SK-N-SH (cell line): ENCODE data around the gene PEX13. TPM values are rescaled to one million over a fixed set of nuclear protein-coding genes. Genes with fewer than 3 reads are reported as not detected.

Experiments
- CTCF ChIA-PET: fragments of 300-600, 350-600 bp; formaldehyde crosslinking; extraction: SDS; loops from one replicate; lab custom pipeline; 2021; lab: Yijun Ruan, JAX
- POLR2A ChIA-PET: fragments of 350-600 bp; sonication (Branson Sonifier 250); formaldehyde crosslinking; extraction: SDS; loops from one replicate; lab custom pipeline; 2020; ENCODE audit warnings: antibody characterized with exemption, inconsistent platforms; lab: Yijun Ruan, JAX
- DNase-seq: peaks from one replicate; pipeline ENCODE4 v3.0.0; 2012
- H2AFZ ChIP-seq: fragments of 200-600 bp; sonication (generic); 2 replicates; pipeline ENCODE4 v1.8.1; 2016; ENCODE audit warnings: antibody characterized with exemption, mild to moderate bottlenecking, low read depth
- H3F3A ChIP-seq: fragments of 200-600 bp; sonication (generic); replicated peaks from 2 replicates; pipeline ENCODE3; 2016; ENCODE audit warnings: antibody characterized with exemption, mild to moderate bottlenecking; ENCODE audit not compliant: insufficient read depth
- H3K27ac ChIP-seq, 2 experiments: fragments of 200-500 bp in 1 of 2; fragments of 200-600 bp in 1 of 2; sonication (Bioruptor generic) in 1 of 2; sonication (generic), shearing (Covaris generic) in 1 of 2; 2 replicates each; pipeline versions ENCODE4 v1.5.1 to v1.6.1; 2014 to 2016; ENCODE audit warnings: low read depth in 2 of 2, inconsistent platforms in 1 of 2, low read length in 1 of 2, mild to moderate bottlenecking in 1 of 2, mixed read lengths in 1 of 2
- H3K27me3 ChIP-seq: fragments of 200-600 bp; sonication (generic), shearing (Covaris generic); 2 replicates; pipeline ENCODE4 v1.6.1; 2016; ENCODE audit warnings: mixed run types; ENCODE audit not compliant: insufficient read depth
- H3K36me3 ChIP-seq, 2 experiments: fragments of 200-500 bp in 1 of 2; fragments of 200-600 bp in 1 of 2; sonication (Bioruptor generic) in 1 of 2; sonication (generic) in 1 of 2; replicated peaks in 1 of 2; 2 replicates each; pipeline versions ENCODE3 to v1.5.1; 2014 to 2016; ENCODE audit warnings: low read length in 1 of 2, mild to moderate bottlenecking in 1 of 2; ENCODE audit not compliant: insufficient read depth in 2 of 2, control insufficient read depth in 1 of 2
- H3K4me1 ChIP-seq, 2 experiments: fragments of 200-500 bp in 1 of 2; fragments of 200-600 bp in 1 of 2; sonication (Bioruptor generic) in 1 of 2; sonication (generic), shearing (Covaris generic) in 1 of 2; 2 replicates each; pipeline versions ENCODE4 v1.5.1 to v1.6.1; 2014 to 2016; ENCODE audit warnings: low read depth in 1 of 2, low read length in 1 of 2, mixed run types in 1 of 2; ENCODE audit not compliant: insufficient read depth in 2 of 2, control insufficient read depth in 1 of 2
- H3K4me2 ChIP-seq: fragments of 200-600 bp; sonication (generic), shearing (Covaris generic); 2 replicates; pipeline ENCODE4 v1.6.1; 2017; ENCODE audit warnings: mixed run types
- H3K4me3 ChIP-seq, 2 experiments: fragments of 200-500 bp in 1 of 2; fragments of 200-600 bp in 1 of 2; sonication (Bioruptor generic) in 1 of 2; sonication (generic), shearing (Covaris generic) in 1 of 2; 2 replicates each; pipeline versions ENCODE4 v1.5.1 to v1.8.1; 2014 to 2016; ENCODE audit warnings: low read depth in 2 of 2, inconsistent platforms in 1 of 2, low read length in 1 of 2, mild to moderate bottlenecking in 1 of 2, mixed read lengths in 1 of 2, moderate library complexity in 1 of 2
- H3K79me2 ChIP-seq: fragments of 200-600 bp; sonication (generic); 2 replicates; pipeline ENCODE4 v1.8.1; 2017; ENCODE audit warnings: mild to moderate bottlenecking; ENCODE audit not compliant: insufficient read depth
- H3K9ac ChIP-seq: fragments of 200-600 bp; sonication (generic); 2 replicates; pipeline ENCODE4 v1.6.1; 2017; ENCODE audit warnings: mixed run types
- H3K9me2 ChIP-seq: fragments of 200-600 bp; sonication (generic); 2 replicates; pipeline ENCODE4 v1.6.1; 2017; ENCODE audit warnings: mixed run types
- H3K9me3 ChIP-seq: fragments of 200-600 bp; sonication (generic); 2 replicates; pipeline ENCODE4 v1.6.1; 2017; ENCODE audit warnings: mixed run types, mild to moderate bottlenecking, moderate library complexity
- H4K20me1 ChIP-seq: fragments of 200-600 bp; sonication (generic); 2 replicates; pipeline ENCODE4 v1.6.1; 2017; ENCODE audit warnings: mild to moderate bottlenecking, mixed run types; ENCODE audit not compliant: insufficient read depth
- CHD2 ChIP-seq: fragments of 150-350 bp; IDR thresholded peaks from 2 replicates; pipeline ENCODE4 v1.6.1; 2018; ENCODE audit warnings: low read length; ENCODE audit not compliant: partially characterized antibody
- ELF1 ChIP-seq: IDR thresholded peaks from 2 replicates; pipeline ENCODE4 v1.4.0; 2012
- FOSL2 ChIP-seq: IDR thresholded peaks from 2 replicates; pipeline ENCODE4 v1.4.0; 2012; ENCODE audit warnings: low read depth, mild to moderate bottlenecking, moderate library complexity, borderline replicate concordance
- FOXJ3 ChIP-seq: sonication (generic); formaldehyde crosslinking; IDR thresholded peaks from 2 replicates; pipeline ENCODE4 v1.5.1; 2020; ENCODE audit warnings: mild to moderate bottlenecking, missing genetic modification reagents
- FOXM1 ChIP-seq: IDR thresholded peaks from 2 replicates; pipeline ENCODE4 v1.4.0; 2012; ENCODE audit warnings: low read depth, mild to moderate bottlenecking
- GABPA ChIP-seq: IDR thresholded peaks from 2 replicates; pipeline ENCODE4 v1.4.0; 2012; ENCODE audit warnings: low read depth, mild to moderate bottlenecking
- MEF2A ChIP-seq: IDR thresholded peaks from 2 replicates; pipeline ENCODE4 v1.4.0; 2012; ENCODE audit warnings: low read depth, borderline replicate concordance
- MXI1 ChIP-seq: IDR thresholded peaks from 2 replicates; pipeline ENCODE4 v1.6.1; 2012; ENCODE audit warnings: mild to moderate bottlenecking, low read depth, low read length, improper control_type of control experiment
- NFIC ChIP-seq: IDR thresholded peaks from 2 replicates; pipeline ENCODE4 v1.4.0; 2012; ENCODE audit warnings: borderline replicate concordance
- RAD21 ChIP-seq: IDR thresholded peaks from 2 replicates; pipeline ENCODE4 v1.6.1; 2012; ENCODE audit warnings: mild to moderate bottlenecking, low read length
- SIN3A ChIP-seq: IDR thresholded peaks from 2 replicates; pipeline ENCODE4 v1.6.1; 2012; ENCODE audit warnings: low read depth, mild to moderate bottlenecking, low read length, moderate library complexity, borderline replicate concordance
- SMC3 ChIP-seq: IDR thresholded peaks from 2 replicates; pipeline ENCODE4 v1.6.1; 2012; ENCODE audit warnings: low read depth, low read length, improper control_type of control experiment
- TAF1 ChIP-seq: IDR thresholded peaks from 2 replicates; pipeline ENCODE4 v1.6.1; 2012; ENCODE audit warnings: low read depth, mild to moderate bottlenecking, low read length, moderate library complexity, borderline replicate concordance
- TEAD4 ChIP-seq: IDR thresholded peaks from 2 replicates; pipeline ENCODE4 v1.4.0; 2012; ENCODE audit warnings: mild to moderate bottlenecking, borderline replicate concordance; ENCODE audit not compliant: insufficient read depth
- WGBS: methylation state at CpG from one replicate; pipeline ENCODE4 v1.1.6; 2017; ENCODE audit warnings: low lambda C conversion rate; 5-methylcytosine and 5-hydroxymethylcytosine counted together
- polyA plus RNA-seq, 3 experiments: library from polyadenylated mRNA; depleted of rRNA; stranded (reverse); fragments of >200 nt; gene quantifications; 2 replicates each; pipeline ENCODE4 v1.2.3, GENCODE V29; 2012
- TF ChIP-seq, protein P1 (sequence below): IDR thresholded peaks from 2 replicates; pipeline ENCODE4 v1.6.1; 2012; ENCODE audit warnings: mild to moderate bottlenecking, low read depth, low read length, moderate library complexity
- TF ChIP-seq, protein P2 (sequence below): IDR thresholded peaks from 2 replicates; pipeline ENCODE4 v1.4.0; 2012; ENCODE audit warnings: low read depth
- TF ChIP-seq, protein P3 (sequence below): fragments of 200-600 bp; sonication (generic); IDR thresholded peaks from 2 replicates; pipeline ENCODE4 v1.6.1; 2017; ENCODE audit warnings: antibody characterized with exemption, mild to moderate bottlenecking, moderate library complexity
- TF ChIP-seq, protein P4 (sequence below): IDR thresholded peaks from 2 replicates; pipeline ENCODE4 v1.4.0; 2012; ENCODE audit warnings: low read depth, borderline replicate concordance
- TF ChIP-seq, protein P5 (sequence below): IDR thresholded peaks from 2 replicates; pipeline ENCODE4; 2012

Gene PEX13
- polyA plus RNA-seq, 1 of the 3 experiments (the other 2 are of a cell fraction), result 10.3 TPM

DNA sequence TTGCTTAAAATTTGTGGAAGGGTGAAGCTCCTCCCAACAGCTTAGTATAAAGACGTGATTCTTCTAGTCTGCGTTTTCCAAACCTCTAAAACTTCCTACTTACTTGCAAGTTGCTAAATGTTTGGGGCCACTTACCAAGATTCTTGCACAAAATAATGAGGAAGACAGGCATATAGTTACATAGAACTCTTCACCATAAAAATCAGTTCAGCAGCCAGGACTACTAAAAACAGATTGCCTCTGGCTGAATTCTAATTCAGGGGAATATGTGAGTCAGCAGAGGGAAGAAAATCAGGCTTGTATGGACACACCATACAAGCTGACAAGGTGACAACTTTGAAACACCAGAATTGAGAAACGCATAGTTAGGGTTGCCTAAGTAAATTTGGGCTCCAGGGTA, 2.8 kb upstream of the PEX13 start (continued):
- TF ChIP-seq, protein P1, sequence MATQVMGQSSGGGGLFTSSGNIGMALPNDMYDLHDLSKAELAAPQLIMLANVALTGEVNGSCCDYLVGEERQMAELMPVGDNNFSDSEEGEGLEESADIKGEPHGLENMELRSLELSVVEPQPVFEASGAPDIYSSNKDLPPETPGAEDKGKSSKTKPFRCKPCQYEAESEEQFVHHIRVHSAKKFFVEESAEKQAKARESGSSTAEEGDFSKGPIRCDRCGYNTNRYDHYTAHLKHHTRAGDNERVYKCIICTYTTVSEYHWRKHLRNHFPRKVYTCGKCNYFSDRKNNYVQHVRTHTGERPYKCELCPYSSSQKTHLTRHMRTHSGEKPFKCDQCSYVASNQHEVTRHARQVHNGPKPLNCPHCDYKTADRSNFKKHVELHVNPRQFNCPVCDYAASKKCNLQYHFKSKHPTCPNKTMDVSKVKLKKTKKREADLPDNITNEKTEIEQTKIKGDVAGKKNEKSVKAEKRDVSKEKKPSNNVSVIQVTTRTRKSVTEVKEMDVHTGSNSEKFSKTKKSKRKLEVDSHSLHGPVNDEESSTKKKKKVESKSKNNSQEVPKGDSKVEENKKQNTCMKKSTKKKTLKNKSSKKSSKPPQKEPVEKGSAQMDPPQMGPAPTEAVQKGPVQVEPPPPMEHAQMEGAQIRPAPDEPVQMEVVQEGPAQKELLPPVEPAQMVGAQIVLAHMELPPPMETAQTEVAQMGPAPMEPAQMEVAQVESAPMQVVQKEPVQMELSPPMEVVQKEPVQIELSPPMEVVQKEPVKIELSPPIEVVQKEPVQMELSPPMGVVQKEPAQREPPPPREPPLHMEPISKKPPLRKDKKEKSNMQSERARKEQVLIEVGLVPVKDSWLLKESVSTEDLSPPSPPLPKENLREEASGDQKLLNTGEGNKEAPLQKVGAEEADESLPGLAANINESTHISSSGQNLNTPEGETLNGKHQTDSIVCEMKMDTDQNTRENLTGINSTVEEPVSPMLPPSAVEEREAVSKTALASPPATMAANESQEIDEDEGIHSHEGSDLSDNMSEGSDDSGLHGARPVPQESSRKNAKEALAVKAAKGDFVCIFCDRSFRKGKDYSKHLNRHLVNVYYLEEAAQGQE, result no peak
- no peak for TF ChIP-seq TEAD4
- TF ChIP-seq, all 33 proteins: peak for 0

DNA sequence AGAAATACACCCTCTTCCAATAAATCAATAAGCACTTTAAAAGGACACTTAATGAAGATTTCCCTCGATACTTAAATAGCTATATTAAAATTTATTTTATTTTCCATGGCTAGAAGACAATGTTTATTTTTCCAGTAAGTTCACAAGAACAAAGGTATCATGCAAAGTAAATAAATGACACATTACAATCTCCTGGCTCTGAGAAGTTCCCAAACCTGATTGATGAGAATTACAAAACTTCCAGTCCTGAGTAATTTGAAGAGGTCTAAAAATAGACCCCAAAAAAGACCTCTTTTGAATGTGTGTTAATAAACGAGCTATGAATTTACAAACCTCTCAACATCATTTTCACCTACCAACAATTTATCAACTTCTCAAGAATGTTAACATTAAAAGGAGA, 1.5 kb upstream of the PEX13 start:
- Histone ChIP-seq H3K9me3 (no peaks in the 10 kb centered on the region), H2AFZ (no peak overlapping the region), H3K9me2 (no peaks in the 10 kb centered on the region), H3K79me2 (peaks cover 53% of the 10 kb centered on the region), H3K36me3 (peaks cover under 1 to 3% of the 10 kb centered on the region in 2 experiments), H3F3A (peaks cover 19% of the 10 kb centered on the region), H3K9ac (peak overlapping the region; percentile 81; the same call in 1 of the 2 replicates), H3K27ac (no peak overlapping the region), H3K4me2 (peak overlapping the region; percentile 79), H3K4me1 (peaks cover 4 to 6% of the 10 kb centered on the region in 2 experiments; a peak in 2 of 4 replicates), H3K27me3 (no peaks in the 10 kb centered on the region), H4K20me1 (peaks cover 4% of the 10 kb centered on the region; the same call in 1 of the 2 replicates), H3K4me3 (peak overlapping the region; percentile 93 to 95; a peak in 3 of 4 replicates)
- ChIA-PET CTCF (interaction anchor here (0.9 to 1.0 kb wide), 2 partner anchors 17 to 18 kb away, joined by 3 read pairs; no protein-coding TSS in a partner anchor), POLR2A (no interaction called here)
- WGBS, result 49% methylated on average over 2 of the region's 2 CpGs
- no peak for DNase-seq
- TF ChIP-seq RAD21, result no peak
- no peak for TF ChIP-seq MEF2A
- TF ChIP-seq, protein P1, result no peak
- no peak for TF ChIP-seq MXI1
- TF ChIP-seq, protein P2, sequence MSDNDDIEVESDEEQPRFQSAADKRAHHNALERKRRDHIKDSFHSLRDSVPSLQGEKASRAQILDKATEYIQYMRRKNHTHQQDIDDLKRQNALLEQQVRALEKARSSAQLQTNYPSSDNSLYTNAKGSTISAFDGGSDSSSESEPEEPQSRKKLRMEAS, result no peak
- TF ChIP-seq, protein P3, sequence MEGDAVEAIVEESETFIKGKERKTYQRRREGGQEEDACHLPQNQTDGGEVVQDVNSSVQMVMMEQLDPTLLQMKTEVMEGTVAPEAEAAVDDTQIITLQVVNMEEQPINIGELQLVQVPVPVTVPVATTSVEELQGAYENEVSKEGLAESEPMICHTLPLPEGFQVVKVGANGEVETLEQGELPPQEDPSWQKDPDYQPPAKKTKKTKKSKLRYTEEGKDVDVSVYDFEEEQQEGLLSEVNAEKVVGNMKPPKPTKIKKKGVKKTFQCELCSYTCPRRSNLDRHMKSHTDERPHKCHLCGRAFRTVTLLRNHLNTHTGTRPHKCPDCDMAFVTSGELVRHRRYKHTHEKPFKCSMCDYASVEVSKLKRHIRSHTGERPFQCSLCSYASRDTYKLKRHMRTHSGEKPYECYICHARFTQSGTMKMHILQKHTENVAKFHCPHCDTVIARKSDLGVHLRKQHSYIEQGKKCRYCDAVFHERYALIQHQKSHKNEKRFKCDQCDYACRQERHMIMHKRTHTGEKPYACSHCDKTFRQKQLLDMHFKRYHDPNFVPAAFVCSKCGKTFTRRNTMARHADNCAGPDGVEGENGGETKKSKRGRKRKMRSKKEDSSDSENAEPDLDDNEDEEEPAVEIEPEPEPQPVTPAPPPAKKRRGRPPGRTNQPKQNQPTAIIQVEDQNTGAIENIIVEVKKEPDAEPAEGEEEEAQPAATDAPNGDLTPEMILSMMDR, result no peak
- no peak for TF ChIP-seq NFIC
- TF ChIP-seq GABPA, result no peak
- TF ChIP-seq ELF1, result no peak
- no peak for TF ChIP-seq SIN3A
- TF ChIP-seq, protein P4, sequence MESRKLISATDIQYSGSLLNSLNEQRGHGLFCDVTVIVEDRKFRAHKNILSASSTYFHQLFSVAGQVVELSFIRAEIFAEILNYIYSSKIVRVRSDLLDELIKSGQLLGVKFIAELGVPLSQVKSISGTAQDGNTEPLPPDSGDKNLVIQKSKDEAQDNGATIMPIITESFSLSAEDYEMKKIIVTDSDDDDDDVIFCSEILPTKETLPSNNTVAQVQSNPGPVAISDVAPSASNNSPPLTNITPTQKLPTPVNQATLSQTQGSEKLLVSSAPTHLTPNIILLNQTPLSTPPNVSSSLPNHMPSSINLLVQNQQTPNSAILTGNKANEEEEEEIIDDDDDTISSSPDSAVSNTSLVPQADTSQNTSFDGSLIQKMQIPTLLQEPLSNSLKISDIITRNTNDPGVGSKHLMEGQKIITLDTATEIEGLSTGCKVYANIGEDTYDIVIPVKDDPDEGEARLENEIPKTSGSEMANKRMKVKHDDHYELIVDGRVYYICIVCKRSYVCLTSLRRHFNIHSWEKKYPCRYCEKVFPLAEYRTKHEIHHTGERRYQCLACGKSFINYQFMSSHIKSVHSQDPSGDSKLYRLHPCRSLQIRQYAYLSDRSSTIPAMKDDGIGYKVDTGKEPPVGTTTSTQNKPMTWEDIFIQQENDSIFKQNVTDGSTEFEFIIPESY, result no peak
- TF ChIP-seq FOSL2, result no peak
- no peak for TF ChIP-seq FOXJ3 (CRISPR knock-in tag)
- no peak for TF ChIP-seq SMC3
- TF ChIP-seq, protein P5, sequence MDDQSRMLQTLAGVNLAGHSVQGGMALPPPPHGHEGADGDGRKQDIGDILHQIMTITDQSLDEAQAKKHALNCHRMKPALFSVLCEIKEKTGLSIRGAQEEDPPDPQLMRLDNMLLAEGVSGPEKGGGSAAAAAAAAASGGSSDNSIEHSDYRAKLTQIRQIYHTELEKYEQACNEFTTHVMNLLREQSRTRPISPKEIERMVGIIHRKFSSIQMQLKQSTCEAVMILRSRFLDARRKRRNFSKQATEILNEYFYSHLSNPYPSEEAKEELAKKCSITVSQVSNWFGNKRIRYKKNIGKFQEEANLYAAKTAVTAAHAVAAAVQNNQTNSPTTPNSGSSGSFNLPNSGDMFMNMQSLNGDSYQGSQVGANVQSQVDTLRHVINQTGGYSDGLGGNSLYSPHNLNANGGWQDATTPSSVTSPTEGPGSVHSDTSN, result no peak
- TF ChIP-seq FOXM1, result no peak
- no peak for TF ChIP-seq TAF1
- TF ChIP-seq CHD2, result no peak
